ENCODE measurements around the gene KCND3. TPM values are rescaled to one million over a fixed set of nuclear protein-coding genes. Genes with fewer than 3 reads are reported as not detected.

KCND3 gene
- total RNA-seq, 4 donors from 2014 or later: 1.4 to 3.5 (median 3.0) TPM

GRCh38 chr1:111961016-111961415 lies 28.5 kb downstream of the KCND3 start:
- peaks cover 0 to 4% (median 0%) of the 10 kb centered on the region in 4 donors for H3K4me1 ChIP-seq
- no peak overlapping the region for H3K27ac ChIP-seq
- H3K36me3 ChIP-seq: no peaks in the 10 kb centered on the region
- no peak for DNase-seq
- no peaks in the 10 kb centered on the region for H3K9me3 ChIP-seq
- no peak for TF ChIP-seq POLR2AphosphoS5 (IDR thresholded peaks at IDR 0.05)
- no peak for TF ChIP-seq EP300 (IDR thresholded peaks at IDR 0.05; ENCODE audit: low read depth)
- no peak for TF ChIP-seq CTCF (IDR thresholded peaks at IDR 0.05)
- TF ChIP-seq POLR2A (IDR thresholded peaks at IDR 0.05): no peak
- WGBS, 2 donors (ENCODE audit: low coverage in 1 of 2): 69% methylated on average over 5 of the region's 8 CpGs; no CpG with 5 or more reads in 1 of the 2 donors
- intact Hi-C loops (cut with DNase I; ENCODE audit: low total_unique reads): no loop called here
- H3K27me3 ChIP-seq: no peaks in the 10 kb centered on the region
- H3K4me3 ChIP-seq: no peak overlapping the region
- in situ Hi-C loops (cut with MboI; ENCODE audit: low pct_ligation_motif_present in 1 of 4, low pct_unique_long_range_greater_than_20kb in 1 of 4, low sequenced_read_pairs in 3 of 4): no loop called here

GRCh38 chr1:111959436-111959835 lies 30.0 kb downstream of the KCND3 start:
- in situ Hi-C loops (cut with MboI; ENCODE audit: low pct_ligation_motif_present in 1 of 4, low pct_unique_long_range_greater_than_20kb in 1 of 4, low sequenced_read_pairs in 3 of 4): no loop called here
- no peaks in the 10 kb centered on the region for H3K9me3 ChIP-seq
- DNase-seq: no peak
- no peaks in the 10 kb centered on the region for H3K27me3 ChIP-seq
- no peak overlapping the region for H3K4me3 ChIP-seq
- peak overlapping the region in 1 of 4 donors; percentile 15 for H3K27ac ChIP-seq
- 70 to 79% methylated on average over 3 to 4 of the region's 4 CpGs for WGBS, 2 donors (ENCODE audit: low coverage in 1 of 2)
- intact Hi-C loops (cut with DNase I; ENCODE audit: low total_unique reads): no loop called here
- peaks cover 0 to 4% (median 0%) of the 10 kb centered on the region in 4 donors for H3K4me1 ChIP-seq
- no peaks in the 10 kb centered on the region for H3K36me3 ChIP-seq
- TF ChIP-seq POLR2AphosphoS5 (IDR thresholded peaks at IDR 0.05) (no peak), EP300 (IDR thresholded peaks at IDR 0.05; ENCODE audit: low read depth) (no peak), CTCF (IDR thresholded peaks at IDR 0.05) (no peak), POLR2A (IDR thresholded peaks at IDR 0.05) (no peak)

GRCh38 chr1:111958851-111959250 lies 30.6 kb downstream of the KCND3 start:
- intact Hi-C loops (cut with DNase I; ENCODE audit: low total_unique reads): no loop called here
- H3K4me1 ChIP-seq: peaks cover 0 to 4% (median 0%) of the 10 kb centered on the region in 4 donors
- no peaks in the 10 kb centered on the region for H3K36me3 ChIP-seq
- 60 to 72% methylated on average over 3 to 6 of the region's 6 CpGs for WGBS, 2 donors (ENCODE audit: low coverage in 1 of 2)
- TF ChIP-seq EP300 (IDR thresholded peaks at IDR 0.05; ENCODE audit: low read depth): no peak
- TF ChIP-seq CTCF (IDR thresholded peaks at IDR 0.05): no peak
- TF ChIP-seq POLR2AphosphoS5 (IDR thresholded peaks at IDR 0.05): no peak
- TF ChIP-seq POLR2A (IDR thresholded peaks at IDR 0.05): no peak
- no peaks in the 10 kb centered on the region for H3K27me3 ChIP-seq
- in situ Hi-C loops (cut with MboI; ENCODE audit: low pct_ligation_motif_present in 1 of 4, low pct_unique_long_range_greater_than_20kb in 1 of 4, low sequenced_read_pairs in 3 of 4): no loop called here
- H3K27ac ChIP-seq: peak overlapping the region in 1 of 4 donors; percentile 15
- H3K9me3 ChIP-seq: no peaks in the 10 kb centered on the region
- DNase-seq: no peak
- H3K4me3 ChIP-seq: no peak overlapping the region

- TF ChIP-seq POLR2A (IDR thresholded peaks at IDR 0.05) (no peak), EP300 (IDR thresholded peaks at IDR 0.05; ENCODE audit: low read depth) (no peak), CTCF (IDR thresholded peaks at IDR 0.05) (no peak), POLR2AphosphoS5 (IDR thresholded peaks at IDR 0.05) (no peak)
- Histone ChIP-seq H3K4me3 (no peak overlapping the region), H3K36me3 (no peaks in the 10 kb centered on the region), H3K9me3 (no peaks in the 10 kb centered on the region), H3K4me1 (peaks cover 0 to 4% (median 0%) of the 10 kb centered on the region in 4 donors), H3K27ac (no peak overlapping the region), H3K27me3 (no peaks in the 10 kb centered on the region)
- intact Hi-C loops (cut with DNase I; ENCODE audit: low total_unique reads) (no loop called here), in situ Hi-C loops (cut with MboI; ENCODE audit: low pct_ligation_motif_present in 1 of 4, low pct_unique_long_range_greater_than_20kb in 1 of 4, low sequenced_read_pairs in 3 of 4) (no loop called here)
- no peak for DNase-seq
- 86% methylated on average over 3 of the region's 3 CpGs; no CpG with 5 or more reads in 1 of the 2 donors for WGBS, 2 donors (ENCODE audit: low coverage in 1 of 2)
Observed at GRCh38 chr1:111958075-111958474, 31.4 kb downstream of the KCND3 start.
